K562 (cell line): ENCODE results near the gene PACSIN1. TPM values are rescaled to one million over a fixed set of nuclear protein-coding genes. Genes with fewer than 3 reads are reported as not detected.

Experiments
- ATAC-seq: fragments of 200-7000 bp; cut with Tn5 transposase; 3 replicates; pipeline ENCODE4 v1.9.1; 2020; ENCODE audit warnings: moderate library complexity
- BruUV-seq: library from RNA; stranded (reverse); fragments of 400-500 nt; replicated peaks from 2 replicates; lab custom pipeline; 2021; lab: Mats Ljungman, UMichigan
- CTCF ChIA-PET: fragments of 300-600 bp; formaldehyde crosslinking; extraction: SDS; loops from one replicate; lab custom pipeline; 2021; ENCODE audit warnings: low intra/inter-chr PET ratio; lab: Yijun Ruan, JAX
- POLR2A ChIA-PET: fragments of 300-600, 350-650 bp; sonication (Branson Sonifier 250); formaldehyde crosslinking; extraction: SDS; loops from one replicate; lab custom pipeline; 2021; ENCODE audit warnings: antibody characterized with exemption, inconsistent platforms; lab: Yijun Ruan, JAX
- DNase-seq, 4 experiments: peaks; one replicate each; pipeline versions ENCODE4 v3.0.0 to v3.0.0-alpha.2; 2011 to 2018; ENCODE audit warnings: low spot score in 3 of 4, mixed read lengths in 3 of 4; ENCODE audit errors: extremely low read depth in 1 of 4
- FAIRE-seq: peaks from 2 replicates; lab custom pipeline; 2011; peaks lifted over from hg19 to GRCh38; lab: Jason Lieb, UNC
- H2AFZ ChIP-seq: 2 replicates; pipeline ENCODE4 v1.6.0; 2011; ENCODE audit warnings: low read depth, low read length, control low read depth, inconsistent platforms
- H3K27ac ChIP-seq: fragments of 200-600 bp; 3 replicates; pipeline ENCODE4 v1.8.0; 2011; ENCODE audit warnings: low read depth, mild to moderate bottlenecking, control low read depth, inconsistent platforms, low read length, moderate library complexity, mixed read lengths; ENCODE audit errors: extremely low read depth
- H3K27me3 ChIP-seq, 2 experiments: fragments of 300-600 bp in 1 of 2; 2 replicates in 1 of 2; 3 replicates in 1 of 2; pipeline versions ENCODE4 v1.6.0 to v1.8.0; 2011; ENCODE audit warnings: inconsistent platforms in 2 of 2, low read length in 2 of 2, mild to moderate bottlenecking in 1 of 2, mixed read lengths in 1 of 2, moderate library complexity in 1 of 2; ENCODE audit not compliant: control insufficient read depth in 2 of 2, insufficient read depth in 2 of 2
- H3K36me3 ChIP-seq: fragments of 300-600 bp; 3 replicates; pipeline ENCODE4 v1.8.0; 2011; ENCODE audit warnings: mild to moderate bottlenecking, low read length, inconsistent platforms; ENCODE audit not compliant: control insufficient read depth, insufficient read depth
- H3K4me1 ChIP-seq, 2 experiments: fragments of 200-600 bp in 1 of 2; replicated peaks in 1 of 2; 2 replicates in 1 of 2; 3 replicates in 1 of 2; pipeline versions ENCODE4 v1.5.1 to v1.8.0; 2011; ENCODE audit warnings: inconsistent platforms in 2 of 2, low read length in 2 of 2, mild to moderate bottlenecking in 1 of 2, mixed read lengths in 1 of 2, moderate library complexity in 1 of 2; ENCODE audit not compliant: control insufficient read depth in 2 of 2, insufficient read depth in 2 of 2
- H3K4me2 ChIP-seq: 2 replicates; pipeline ENCODE4 v1.6.1; 2011; ENCODE audit warnings: low read length, control low read depth, inconsistent platforms, mixed read lengths; ENCODE audit not compliant: insufficient read depth
- H3K4me3 ChIP-seq: fragments of 200-600 bp; sonication (generic), shearing (Covaris generic); 2 replicates; pipeline ENCODE4 v1.5.1; 2016; ENCODE audit warnings: control low read depth, inconsistent platforms
- H3K79me2 ChIP-seq: fragments of 200-600 bp; 3 replicates; pipeline ENCODE4 v1.8.0; 2011; ENCODE audit warnings: low read length, inconsistent platforms; ENCODE audit not compliant: control insufficient read depth, insufficient read depth
- H3K9ac ChIP-seq, 2 experiments: 2 replicates each; pipeline versions ENCODE4 v1.6.0 to v1.6.1; 2011; ENCODE audit warnings: low read depth in 2 of 2, low read length in 2 of 2, control low read depth in 1 of 2, inconsistent platforms in 1 of 2, mild to moderate bottlenecking in 1 of 2, mixed read lengths in 1 of 2; ENCODE audit not compliant: insufficient read depth in 1 of 2
- H3K9me1 ChIP-seq: one replicate; pipeline ENCODE4 v1.6.0; 2011; ENCODE audit warnings: inconsistent platforms, mild to moderate bottlenecking, low read length, moderate library complexity; ENCODE audit not compliant: control insufficient read depth, insufficient read depth
- H3K9me3 ChIP-seq: replicated peaks from 2 replicates; pipeline ENCODE4 v1.5.1; 2011; ENCODE audit warnings: low read depth, low read length, inconsistent platforms; ENCODE audit not compliant: control insufficient read depth, insufficient read depth
- H4K20me1 ChIP-seq: replicated peaks from 2 replicates; pipeline ENCODE4 v1.6.1; 2011; ENCODE audit warnings: low read length, inconsistent platforms, mixed read lengths; ENCODE audit not compliant: control insufficient read depth, insufficient read depth
- WHSC1 ChIP-seq: IDR thresholded peaks from one replicate; pipeline ENCODE4 v1.6.1; 2012; ENCODE audit warnings: low read length, control low read depth, inconsistent platforms
- ZKSCAN1 ChIP-seq: fragments of 150-350 bp; IDR thresholded peaks from 2 replicates; pipeline ENCODE4 v1.6.1; 2016; ENCODE audit warnings: low read depth, low read length
- WGBS: fragments of 100-300 bp; shearing (Covaris generic); methylation state at CpG from one replicate; pipeline ENCODE4 v1.1.6; 2016; ENCODE audit warnings: low coverage, mixed read lengths; ENCODE audit not compliant: insufficient coverage; ENCODE audit errors: missing lambda C conversion rate; 5-methylcytosine and 5-hydroxymethylcytosine counted together
- in situ Hi-C: fragments of 300-500 bp; cut with MboI; formaldehyde crosslinking; loops from 4 replicates; pipeline ENCODE4 v1.15.0; 2018; ENCODE audit warnings: inconsistent platforms, mixed read lengths
- intact Hi-C: fragments of 100-400 bp; cut with micrococcal nuclease; formaldehyde crosslinking; loops from 2 replicates; pipeline ENCODE4 v1.14.2; 2022
- polyA plus RNA-seq, 8 experiments: library from polyadenylated mRNA; depleted of rRNA in 4 of 8; stranded (reverse) in 5 of 8; unstranded in 3 of 8; fragments of >200 nt; fragmentation: Nextera tagmentation in 2 of 8; fragmentation: Illumina TruSeq in 1 of 8; extraction: Ambion mirVana in 2 of 8; extraction: Trizol in 1 of 8; gene quantifications; 2 replicates each; pipeline versions ENCODE4 v1.2.1 to v1.2.3, GENCODE V29; 2011 to 2014; ENCODE audit warnings: inconsistent platforms in 1 of 8, missing spikeins in 1 of 8
- total RNA-seq, 7 experiments: library from RNA; depleted of rRNA in 6 of 7; stranded (reverse); fragments of >200 nt in 6 of 7; fragmentation: Illumina TruSeq in 2 of 7; extraction: Trizol in 2 of 7; gene quantifications; 2 replicates each; pipeline versions ENCODE4 v1.2.1 to v1.2.3, GENCODE V29; 2011 to 2021; ENCODE audit warnings: low replicate concordance in 1 of 7
- TF ChIP-seq, protein P1 (sequence below): IDR thresholded peaks from 3 replicates; pipeline ENCODE4 v1.6.1; 2011; ENCODE audit warnings: borderline replicate concordance, mild to moderate bottlenecking, moderate library complexity; ENCODE audit not compliant: insufficient read length; ENCODE audit errors: extremely low read depth

Gene PACSIN1
- total and polyA plus RNA-seq, 9 of the 15 experiments (the other 6 are each of a cell fraction or from before 2014, with no cell fraction given): 0.01 to 1.7 (median 0.45) TPM

DNA sequence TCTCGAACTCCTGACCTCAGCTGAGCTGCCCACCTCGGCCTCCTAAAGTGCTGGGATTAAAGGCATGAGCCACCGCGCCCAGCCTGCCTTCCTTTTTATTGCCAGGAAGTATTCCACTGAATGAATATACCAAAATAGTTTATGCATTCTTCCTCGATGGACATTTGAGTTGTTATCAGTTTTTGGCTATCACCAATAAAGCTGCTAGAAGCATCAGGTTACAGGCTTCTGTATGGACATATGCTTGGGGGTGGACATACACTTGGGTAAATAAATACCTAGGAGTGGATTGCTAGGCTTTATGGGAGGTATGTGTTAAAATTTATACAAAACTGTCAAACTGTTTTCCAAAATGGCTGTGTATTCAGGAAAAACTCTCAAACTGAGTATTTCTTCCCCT is 30.0 kb upstream of the PACSIN1 start:
- H3K9me1 ChIP-seq: no peaks in the 10 kb centered on the region
- no peak overlapping the region for H2AFZ ChIP-seq
- H4K20me1 ChIP-seq: no peaks in the 10 kb centered on the region
- no peaks in the 10 kb centered on the region for H3K79me2 ChIP-seq
- no peaks in the 10 kb centered on the region for H3K27me3 ChIP-seq
- ChIA-PET CTCF (no interaction called here), POLR2A (interaction anchor here (1.3 to 3.2 kb wide), 2 partner anchors 10 to 18 kb away, joined by 3 to 15 read pairs; partner anchors contain the start of gene RPS10)
- BruUV-seq: no TSS peak
- DNase-seq (no peak), ATAC-seq (no peak), FAIRE-seq (no peak)
- H3K9me3 ChIP-seq: peaks cover 3% of the 10 kb centered on the region; the same call in 1 of the 2 replicates
- H3K27ac ChIP-seq: no peak overlapping the region
- no peaks in the 10 kb centered on the region for H3K4me1 ChIP-seq
- H3K9ac ChIP-seq: no peak overlapping the region
- 38% methylated on average over 5 of the region's 5 CpGs for WGBS
- intact Hi-C loops (no loop called here), in situ Hi-C loops (no loop called here)
- no peaks in the 10 kb centered on the region for H3K36me3 ChIP-seq
- no peak overlapping the region for H3K4me3 ChIP-seq
- TF ChIP-seq, protein P1, sequence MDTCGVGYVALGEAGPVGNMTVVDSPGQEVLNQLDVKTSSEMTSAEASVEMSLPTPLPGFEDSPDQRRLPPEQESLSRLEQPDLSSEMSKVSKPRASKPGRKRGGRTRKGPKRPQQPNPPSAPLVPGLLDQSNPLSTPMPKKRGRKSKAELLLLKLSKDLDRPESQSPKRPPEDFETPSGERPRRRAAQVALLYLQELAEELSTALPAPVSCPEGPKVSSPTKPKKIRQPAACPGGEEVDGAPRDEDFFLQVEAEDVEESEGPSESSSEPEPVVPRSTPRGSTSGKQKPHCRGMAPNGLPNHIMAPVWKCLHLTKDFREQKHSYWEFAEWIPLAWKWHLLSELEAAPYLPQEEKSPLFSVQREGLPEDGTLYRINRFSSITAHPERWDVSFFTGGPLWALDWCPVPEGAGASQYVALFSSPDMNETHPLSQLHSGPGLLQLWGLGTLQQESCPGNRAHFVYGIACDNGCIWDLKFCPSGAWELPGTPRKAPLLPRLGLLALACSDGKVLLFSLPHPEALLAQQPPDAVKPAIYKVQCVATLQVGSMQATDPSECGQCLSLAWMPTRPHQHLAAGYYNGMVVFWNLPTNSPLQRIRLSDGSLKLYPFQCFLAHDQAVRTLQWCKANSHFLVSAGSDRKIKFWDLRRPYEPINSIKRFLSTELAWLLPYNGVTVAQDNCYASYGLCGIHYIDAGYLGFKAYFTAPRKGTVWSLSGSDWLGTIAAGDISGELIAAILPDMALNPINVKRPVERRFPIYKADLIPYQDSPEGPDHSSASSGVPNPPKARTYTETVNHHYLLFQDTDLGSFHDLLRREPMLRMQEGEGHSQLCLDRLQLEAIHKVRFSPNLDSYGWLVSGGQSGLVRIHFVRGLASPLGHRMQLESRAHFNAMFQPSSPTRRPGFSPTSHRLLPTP: no peak
- TF ChIP-seq ZKSCAN1 (no peak), WHSC1 (no peak)
- no peak overlapping the region for H3K4me2 ChIP-seq
